ENCODE measurements around the gene MED4. TPM values are rescaled to one million over a fixed set of nuclear protein-coding genes. Genes with fewer than 3 reads are reported as not detected.

MED4 gene
- total and polyA plus RNA-seq, 2 experiments from 2014 or later = 29.0 to 92.5 TPM

GRCh38 chr13:48144413-48145035, 49.6 kb upstream of the MED4 start:
- Histone ChIP-seq H3F3A (replicated peaks; ENCODE audit: low read depth) (no peaks in the 10 kb centered on the region), H3K4me1 (ENCODE audit: insufficient read depth) (no peaks in the 10 kb centered on the region), H3K79me2 (replicated peaks; ENCODE audit: insufficient read depth) (no peaks in the 10 kb centered on the region), H3K9me2 (ENCODE audit: insufficient read depth) (no peaks in the 10 kb centered on the region), H3K36me3 (ENCODE audit: insufficient read depth) (no peaks in the 10 kb centered on the region), H4K20me1 (replicated peaks; ENCODE audit: insufficient read depth) (no peaks in the 10 kb centered on the region), H3K27ac (ENCODE audit: low read depth) (no peak overlapping the region), H3K4me2 (no peak overlapping the region), H3K27me3 (ENCODE audit: insufficient read depth) (no peaks in the 10 kb centered on the region), H3K4me3 (no peak overlapping the region), H2AFZ (no peak overlapping the region)
- Mint-ChIP-seq H3K27me3 (ENCODE audit: insufficient read depth, low read depth, poor library complexity) (peaks cover 2% of the 10 kb centered on the region), H3K4me1 (no peaks in the 10 kb centered on the region), H3K9me3 (no peaks in the 10 kb centered on the region; the same call in 2 of the 3 replicates), H3K4me3 (no peak overlapping the region), H3K36me3 (ENCODE audit: low read depth) (no peaks in the 10 kb centered on the region; the same call in 2 of the 3 replicates), H3K27ac (no peak overlapping the region)
- ATAC-seq (no peak), DNase-seq (ENCODE audit: low spot score) (no peak)
- no peak for TF ChIP-seq POLR2AphosphoS5 (IDR thresholded peaks at IDR 0.05; ENCODE audit: low read depth)
- TF ChIP-seq EZH2 (IDR thresholded peaks at IDR 0.05; ENCODE audit: low read depth, unreplicated experiment) = no peak
- TF ChIP-seq EZH2phosphoT487 (IDR thresholded peaks at IDR 0.05; ENCODE audit: unreplicated experiment) = no peak
- no peak for TF ChIP-seq ZNF331 (CRISPR knock-in tag; IDR thresholded peaks at IDR 0.05; ENCODE audit: low read depth)
- TF ChIP-seq ZNF462 (CRISPR knock-in tag; IDR thresholded peaks at IDR 0.05) = no peak
- no peak for TF ChIP-seq NANOG (IDR thresholded peaks at IDR 0.05; ENCODE audit: borderline replicate concordance)
- TF ChIP-seq ZNF114 (CRISPR knock-in tag; IDR thresholded peaks at IDR 0.05) = no peak
- no peak for TF ChIP-seq ETS1 (IDR thresholded peaks at IDR 0.05)
- TF ChIP-seq CTCF (conservative IDR thresholded peaks at IDR 0.05; ENCODE audit: low read depth in 2 of 2) = no peak
- no peak for TF ChIP-seq STAT1 (IDR thresholded peaks at IDR 0.05; ENCODE audit: unreplicated experiment)
- no peak for TF ChIP-seq CREB1 (CRISPR knock-in tag; IDR thresholded peaks at IDR 0.05; ENCODE audit: low read depth)
- no peak for TF ChIP-seq JUNB (IDR thresholded peaks at IDR 0.05; ENCODE audit: unreplicated experiment)
